Measurements from ENCODE around the gene TPM4. TPM values are rescaled to one million over a fixed set of nuclear protein-coding genes. Genes with fewer than 3 reads are reported as not detected.

Gene TPM4
- total and polyA plus RNA-seq, 8 donors, result 167 to 609 (median 351) TPM

DNA sequence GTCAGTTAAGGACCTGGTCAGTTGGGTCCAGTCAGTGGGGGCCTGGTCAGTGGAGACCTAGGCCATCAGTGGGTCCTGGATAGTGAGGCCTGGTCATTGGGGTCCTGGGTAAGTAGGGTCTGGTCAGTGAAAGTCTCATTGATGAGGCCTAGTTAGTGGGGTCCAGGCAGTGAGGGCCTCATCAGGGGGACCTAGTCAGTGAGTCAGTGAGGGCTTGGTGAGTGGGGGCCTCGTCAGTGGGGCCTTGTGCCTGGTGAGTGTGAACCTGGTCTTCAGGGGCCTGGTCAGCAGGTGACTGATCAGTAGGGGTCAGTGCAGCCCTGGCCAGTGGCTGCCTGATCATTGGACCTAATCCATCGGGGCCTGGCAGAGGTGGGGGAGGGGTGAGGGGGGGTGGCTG, 42.6 kb upstream of the TPM4 start:
- Histone ChIP-seq H3K36me3 (no peaks in the 10 kb centered on the region), H3K27ac (no peak overlapping the region), H3K4me3 (no peak overlapping the region), H3K9me3 (no peaks in the 10 kb centered on the region), H3K4me1 (no peaks in the 10 kb centered on the region), H3K27me3 (no peaks in the 10 kb centered on the region)
- intact Hi-C loops (cut with DNase I; ENCODE audit: low total_unique reads), result no loop called here
- peak in 1 of 2 donors; percentile 20 for DNase-seq
- 65 to 100% (median 73%) methylated on average over 1 to 2 of the region's 2 CpGs for WGBS, 5 donors
- TF ChIP-seq EP300 (IDR thresholded peaks at IDR 0.05) (no peak), POLR2A (IDR thresholded peaks at IDR 0.05) (no peak)

DNA sequence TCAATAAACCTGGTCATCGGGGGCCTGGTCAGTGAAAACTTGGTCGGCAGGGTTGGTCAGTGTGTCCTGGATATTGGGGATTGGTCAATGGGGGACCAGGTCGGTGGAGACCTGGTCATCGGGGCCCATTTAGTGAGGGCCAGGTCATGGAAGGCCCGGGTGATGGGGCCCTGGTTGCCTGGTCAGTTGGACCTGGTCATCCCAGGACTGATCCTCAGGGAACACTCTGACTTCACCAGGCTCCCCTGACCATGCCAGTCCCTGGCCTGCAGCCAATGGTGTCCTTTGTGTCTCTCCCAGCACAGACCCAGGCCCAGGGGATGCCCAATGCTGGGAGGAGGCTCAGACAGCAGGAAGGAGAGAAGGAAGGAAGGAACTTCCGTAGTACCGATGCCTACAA, 42.1 kb upstream of the TPM4 start:
- Histone ChIP-seq H3K9me3 (no peaks in the 10 kb centered on the region), H3K36me3 (no peaks in the 10 kb centered on the region), H3K27ac (no peak overlapping the region), H3K4me1 (no peaks in the 10 kb centered on the region), H3K4me3 (no peak overlapping the region), H3K27me3 (no peaks in the 10 kb centered on the region)
- intact Hi-C loops (cut with DNase I; ENCODE audit: low total_unique reads), result no loop called here
- TF ChIP-seq, protein P1, sequence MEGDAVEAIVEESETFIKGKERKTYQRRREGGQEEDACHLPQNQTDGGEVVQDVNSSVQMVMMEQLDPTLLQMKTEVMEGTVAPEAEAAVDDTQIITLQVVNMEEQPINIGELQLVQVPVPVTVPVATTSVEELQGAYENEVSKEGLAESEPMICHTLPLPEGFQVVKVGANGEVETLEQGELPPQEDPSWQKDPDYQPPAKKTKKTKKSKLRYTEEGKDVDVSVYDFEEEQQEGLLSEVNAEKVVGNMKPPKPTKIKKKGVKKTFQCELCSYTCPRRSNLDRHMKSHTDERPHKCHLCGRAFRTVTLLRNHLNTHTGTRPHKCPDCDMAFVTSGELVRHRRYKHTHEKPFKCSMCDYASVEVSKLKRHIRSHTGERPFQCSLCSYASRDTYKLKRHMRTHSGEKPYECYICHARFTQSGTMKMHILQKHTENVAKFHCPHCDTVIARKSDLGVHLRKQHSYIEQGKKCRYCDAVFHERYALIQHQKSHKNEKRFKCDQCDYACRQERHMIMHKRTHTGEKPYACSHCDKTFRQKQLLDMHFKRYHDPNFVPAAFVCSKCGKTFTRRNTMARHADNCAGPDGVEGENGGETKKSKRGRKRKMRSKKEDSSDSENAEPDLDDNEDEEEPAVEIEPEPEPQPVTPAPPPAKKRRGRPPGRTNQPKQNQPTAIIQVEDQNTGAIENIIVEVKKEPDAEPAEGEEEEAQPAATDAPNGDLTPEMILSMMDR (IDR thresholded peaks at IDR 0.05), result no peak
- TF ChIP-seq POLR2A (IDR thresholded peaks at IDR 0.05) (no peak), EP300 (IDR thresholded peaks at IDR 0.05) (no peak), POLR2AphosphoS5 (IDR thresholded peaks at IDR 0.05) (no peak)
- peak in 1 of 2 donors; percentile 15 for DNase-seq
- WGBS, 5 donors, result 83 to 90% (median 85%) methylated on average over 5 to 7 of the region's 7 CpGs

DNA sequence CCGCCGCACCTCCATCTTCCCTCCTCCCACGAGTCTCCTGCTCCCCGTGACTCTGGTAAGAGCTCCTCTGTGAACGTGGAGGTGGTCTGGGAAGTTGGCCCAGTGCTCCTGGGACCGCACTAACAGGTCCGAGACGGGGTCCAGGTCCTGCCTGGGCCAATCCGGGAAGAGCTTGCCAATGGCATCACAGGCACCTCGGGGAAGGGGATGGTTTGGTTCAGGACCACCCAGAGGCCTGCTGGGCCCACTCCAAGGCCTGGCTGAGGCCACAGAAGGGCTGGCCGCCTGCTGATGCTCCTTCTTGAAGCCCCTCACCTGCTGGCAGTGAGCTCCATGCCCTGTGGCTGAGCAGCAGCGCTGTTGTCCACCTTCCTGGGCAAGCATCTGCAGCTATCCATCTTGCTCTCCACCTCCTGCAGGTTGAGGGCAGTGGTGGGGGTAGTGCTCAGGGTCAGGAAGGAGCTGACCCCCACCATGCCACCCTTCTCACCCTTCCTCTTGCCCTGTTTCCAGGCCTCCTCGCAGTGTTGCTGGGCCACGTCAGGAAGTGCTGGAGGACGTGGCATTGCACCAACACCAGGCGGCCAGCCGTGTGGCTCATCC, 41.2 kb upstream of the TPM4 start:
- H3K27me3 ChIP-seq, result no peaks in the 10 kb centered on the region
- no peak overlapping the region for H3K4me3 ChIP-seq
- no peaks in the 10 kb centered on the region for H3K36me3 ChIP-seq
- H3K4me1 ChIP-seq, result no peaks in the 10 kb centered on the region
- no peak overlapping the region for H3K27ac ChIP-seq
- intact Hi-C loops (cut with DNase I; ENCODE audit: low total_unique reads), result no loop called here
- no peak for TF ChIP-seq POLR2A (IDR thresholded peaks at IDR 0.05)
- TF ChIP-seq EP300 (IDR thresholded peaks at IDR 0.05), result no peak
- TF ChIP-seq, protein P1 (IDR thresholded peaks at IDR 0.05), result no peak
- TF ChIP-seq POLR2AphosphoS5 (IDR thresholded peaks at IDR 0.05), result no peak
- no peaks in the 10 kb centered on the region for H3K9me3 ChIP-seq
- DNase-seq, result no peak
- WGBS, 5 donors, result 72 to 78% (median 75%) methylated on average over 17 of the region's 17 CpGs

DNA sequence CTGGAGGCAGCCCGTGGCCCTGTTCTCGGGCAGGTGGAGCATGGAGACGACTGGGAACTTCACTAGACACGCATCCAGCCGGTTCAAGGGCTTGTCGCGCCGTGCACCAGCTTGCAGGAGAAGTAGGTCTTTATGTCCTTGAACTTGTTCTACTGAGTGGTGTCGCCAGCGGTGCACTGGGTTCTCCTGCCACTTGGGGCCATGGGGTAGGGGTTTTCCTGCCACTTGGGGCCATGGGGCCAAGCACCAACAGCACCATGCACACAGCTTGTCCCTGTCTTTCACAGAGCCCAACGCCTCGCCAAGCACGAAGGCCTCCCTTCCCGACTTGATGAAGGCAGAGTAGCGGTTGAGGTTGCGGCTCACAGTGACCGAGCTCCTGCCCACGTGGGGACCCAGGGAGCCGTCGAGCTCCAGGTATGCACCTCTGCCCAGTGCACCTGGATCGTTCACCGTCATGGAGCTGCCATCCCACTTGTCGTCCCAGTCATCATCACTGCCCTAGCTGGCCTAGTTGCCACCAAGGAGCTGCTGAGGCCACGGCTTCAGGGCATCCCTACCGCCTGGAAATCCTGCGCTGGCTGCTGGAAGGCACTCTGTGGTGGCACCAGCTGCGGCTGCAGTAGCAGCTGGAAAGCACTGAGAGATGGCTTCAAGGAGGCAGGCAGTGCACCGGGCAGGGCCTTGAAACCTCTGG, 40.5 kb upstream of the TPM4 start:
- Histone ChIP-seq H3K27ac (no peak overlapping the region), H3K36me3 (no peaks in the 10 kb centered on the region), H3K4me3 (no peak overlapping the region), H3K27me3 (no peaks in the 10 kb centered on the region), H3K4me1 (peaks cover 0 to 2% (median 0%) of the 10 kb centered on the region in 4 donors), H3K9me3 (no peaks in the 10 kb centered on the region)
- no peak for TF ChIP-seq EP300 (IDR thresholded peaks at IDR 0.05)
- intact Hi-C loops (cut with DNase I; ENCODE audit: low total_unique reads), result no loop called here
- WGBS, 5 donors, result 78 to 89% (median 86%) methylated on average over 21 to 28 of the region's 28 CpGs
- peak in 1 of 2 donors; percentile 1 for DNase-seq

DNA sequence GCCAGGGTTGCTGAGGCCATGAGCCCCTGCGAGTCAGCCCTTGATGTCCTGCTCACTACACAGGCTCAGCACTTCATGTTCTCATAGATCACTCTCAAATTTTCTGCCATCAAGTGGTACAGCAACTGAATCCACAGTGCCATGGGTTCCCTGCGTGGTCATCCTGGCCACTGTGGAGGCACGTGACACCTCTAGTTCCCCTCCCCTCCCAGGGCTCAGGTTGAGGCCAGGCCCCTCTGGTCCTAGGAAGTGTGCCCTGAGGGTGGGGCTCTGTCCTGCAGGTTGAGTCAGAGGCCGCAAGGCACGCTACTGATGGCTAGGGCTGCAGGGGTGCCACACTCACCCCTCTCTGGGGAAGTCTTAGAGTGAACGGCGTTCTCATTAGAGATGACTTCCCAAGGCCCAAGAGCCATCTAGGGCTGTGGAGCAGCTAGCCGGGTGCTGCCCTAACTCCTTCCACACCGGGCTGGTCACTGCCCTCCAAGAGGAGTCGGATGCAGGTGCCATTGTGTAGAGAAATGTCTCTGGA, 39.8 kb upstream of the TPM4 start:
- intact Hi-C loops (cut with DNase I; ENCODE audit: low total_unique reads), result no loop called here
- 76 to 91% (median 83%) methylated on average over 7 to 10 of the region's 10 CpGs for WGBS, 5 donors
- no peaks in the 10 kb centered on the region for H3K27me3 ChIP-seq
- H3K27ac ChIP-seq, result no peak overlapping the region
- H3K4me3 ChIP-seq, result no peak overlapping the region
- TF ChIP-seq POLR2A (IDR thresholded peaks at IDR 0.05), result no peak
- no peak for TF ChIP-seq POLR2AphosphoS5 (IDR thresholded peaks at IDR 0.05)
- no peak for DNase-seq
- H3K4me1 ChIP-seq, result peaks cover 4 to 9% (median 5%) of the 10 kb centered on the region in 4 donors
- H3K9me3 ChIP-seq, result no peaks in the 10 kb centered on the region
- H3K36me3 ChIP-seq, result no peaks in the 10 kb centered on the region
